GM23338 (cell line): ENCODE data around the gene RAB6A.

Experiments
- CREB1 ChIP-seq: fragments of 250-450 bp; sonication (Bioruptor Pico); IDR thresholded peaks from 2 replicates; pipeline ENCODE4 v1.5.0; 2020; ENCODE audit warnings: low read depth, mild to moderate bottlenecking, moderate library complexity
- CTCF ChIP-seq, 2 experiments: fragments of 200-600 bp in 1 of 2; sonication (generic) in 1 of 2; conservative IDR thresholded peaks; 2 replicates each; pipeline versions ENCODE4 v1.5.1 to v1.6.1; 2016 to 2017; ENCODE audit warnings: antibody characterized with exemption in 2 of 2, low read depth in 2 of 2, mild to moderate bottlenecking in 2 of 2, moderate library complexity in 1 of 2
- EZH2 ChIP-seq: fragments of 200-600 bp; sonication (generic); IDR thresholded peaks from one replicate; pipeline ENCODE4 v1.8.0; 2017; ENCODE audit warnings: antibody characterized with exemption, mild to moderate bottlenecking, low read depth; ENCODE audit not compliant: unreplicated experiment
- EZH2phosphoT487 ChIP-seq: fragments of 200-600 bp; sonication (generic); IDR thresholded peaks from one replicate; pipeline ENCODE4 v1.8.1; 2018; ENCODE audit warnings: antibody characterized with exemption; ENCODE audit not compliant: unreplicated experiment
- JUNB ChIP-seq: IDR thresholded peaks from one replicate; pipeline ENCODE4 v1.6.1; 2016; ENCODE audit warnings: antibody characterized with exemption; ENCODE audit not compliant: unreplicated experiment
- POLR2AphosphoS5 ChIP-seq: IDR thresholded peaks from 2 replicates; pipeline ENCODE4 v1.6.1; 2016; ENCODE audit warnings: antibody characterized with exemption, low read depth

- TF ChIP-seq JUNB (no peak), EZH2 (no peak), POLR2AphosphoS5 (no peak), CTCF (conservative IDR thresholded peaks at IDR 0.05; ENCODE audit: low read depth in 2 of 2) (no peak), EZH2phosphoT487 (no peak), CREB1 (CRISPR knock-in tag) (no peak)
Observed at GRCh38 chr11:73743045-73743444, 17.8 kb downstream of the RAB6A start.
